Measurements from ENCODE around the gene LDLRAD1. TPM values are rescaled to one million over a fixed set of nuclear protein-coding genes. Genes with fewer than 3 reads are reported as not detected.
A peak's percentile ranks its signal among the peaks of the same experiment; 100 is the strongest.
"Not testable (repeated sequence)": the region's sequence is repeated elsewhere in the genome, so short reads cannot be mapped to it uniquely, and the experiment has no call there.

The LDLRAD1 gene
- total RNA-seq, 2 experiments from 2014 or later, result not detected

DNA sequence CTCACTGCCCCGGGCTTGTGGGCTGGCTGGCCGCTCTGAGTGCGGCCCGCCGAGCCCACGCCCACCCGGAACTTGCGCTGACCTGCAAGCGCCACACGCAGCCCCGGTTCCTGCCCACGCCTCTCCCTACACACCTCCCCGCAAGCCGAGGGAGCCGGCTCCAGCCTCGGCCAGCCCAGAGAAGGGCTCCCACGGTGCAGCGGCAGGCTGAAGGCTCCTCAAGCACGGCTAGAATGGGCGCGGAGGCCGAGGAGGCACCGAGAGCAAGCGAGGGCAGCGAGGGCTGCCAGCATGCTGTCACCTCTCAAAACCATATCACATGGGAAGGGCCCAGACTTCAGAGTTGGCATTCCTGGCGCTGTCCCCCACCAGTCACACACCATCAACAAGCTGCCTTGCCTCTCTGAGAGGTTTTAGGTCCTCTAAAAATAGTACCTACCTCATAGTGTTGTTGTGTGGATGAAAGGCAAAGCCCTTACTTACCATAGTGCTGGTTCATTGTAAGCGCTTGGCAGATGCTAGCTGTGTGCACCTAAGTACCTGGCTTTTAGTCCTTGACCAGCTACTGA lies 13.4 kb downstream of the LDLRAD1 start:
- no peaks in the 10 kb centered on the region for H3K27me3 Mint-ChIP-seq
- H3K4me3 Mint-ChIP-seq, result no peak overlapping the region
- ATAC-seq (no peak), DNase-seq (no peak)
- POLR2A ChIA-PET, result no interaction called here
- H3K27ac Mint-ChIP-seq, result no peak overlapping the region
- no peaks in the 10 kb centered on the region for H3K9me3 Mint-ChIP-seq (ENCODE audit: low read depth)
- intact Hi-C loops (cut with DNase I, micrococcal nuclease), result no loop called here
- H3K4me1 Mint-ChIP-seq, result no peaks in the 10 kb centered on the region
- CTCF ChIA-PET, result interaction anchor here (0.6 to 0.8 kb wide), 2 partner anchors 12 to 128 kb away, joined by 3 read pairs; no protein-coding TSS in a partner anchor
- H3K36me3 Mint-ChIP-seq (ENCODE audit: low read depth), result no peaks in the 10 kb centered on the region

DNA sequence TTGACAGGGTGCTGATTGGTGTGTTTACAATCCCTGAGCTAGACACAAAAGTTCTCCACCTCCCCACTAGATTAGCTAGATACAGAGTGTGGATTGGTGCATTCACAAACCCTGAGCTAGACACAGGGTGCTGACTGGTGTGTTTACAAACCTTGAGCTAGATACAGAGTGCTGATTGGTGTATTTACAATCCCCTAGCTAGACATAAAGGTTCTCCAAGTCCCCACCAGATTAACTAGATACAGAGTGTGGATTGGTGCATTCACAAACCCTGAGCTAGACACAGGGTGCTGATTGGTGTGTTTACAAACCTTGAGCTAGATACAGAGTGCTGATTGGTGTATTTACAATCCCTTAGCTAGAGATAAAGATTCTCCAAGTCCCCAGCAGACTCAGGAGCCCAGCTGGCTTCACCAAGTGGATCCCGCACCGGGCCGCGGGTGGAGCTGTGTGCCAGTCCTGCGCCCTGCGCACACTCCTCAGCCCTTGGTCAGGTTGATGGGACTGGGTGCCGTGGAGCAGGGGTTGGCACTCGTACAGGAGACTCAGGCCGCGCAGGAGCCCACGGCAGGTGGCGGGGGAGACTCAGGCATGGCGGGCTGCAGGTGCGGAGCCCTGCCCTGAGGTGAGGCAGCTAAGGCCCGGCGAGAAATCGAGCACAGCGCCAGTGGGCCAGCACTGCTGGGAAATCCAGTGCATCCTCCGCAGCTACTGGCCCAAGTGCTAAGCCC lies 14.1 kb downstream of the LDLRAD1 start:
- H3K27ac Mint-ChIP-seq; H3K27me3 Mint-ChIP-seq; intact Hi-C loops (cut with DNase I, micrococcal nuclease); ATAC-seq; H3K9me3 Mint-ChIP-seq (ENCODE audit: low read depth); POLR2A ChIA-PET; H3K4me1 Mint-ChIP-seq; H3K36me3 Mint-ChIP-seq (ENCODE audit: low read depth); H3K4me3 Mint-ChIP-seq; DNase-seq: not testable (repeated sequence)
- CTCF ChIA-PET, result interaction anchor here (0.6 to 1.0 kb wide), 3 partner anchors 9 to 606 kb away, joined by 3 read pairs; no protein-coding TSS in a partner anchor

DNA sequence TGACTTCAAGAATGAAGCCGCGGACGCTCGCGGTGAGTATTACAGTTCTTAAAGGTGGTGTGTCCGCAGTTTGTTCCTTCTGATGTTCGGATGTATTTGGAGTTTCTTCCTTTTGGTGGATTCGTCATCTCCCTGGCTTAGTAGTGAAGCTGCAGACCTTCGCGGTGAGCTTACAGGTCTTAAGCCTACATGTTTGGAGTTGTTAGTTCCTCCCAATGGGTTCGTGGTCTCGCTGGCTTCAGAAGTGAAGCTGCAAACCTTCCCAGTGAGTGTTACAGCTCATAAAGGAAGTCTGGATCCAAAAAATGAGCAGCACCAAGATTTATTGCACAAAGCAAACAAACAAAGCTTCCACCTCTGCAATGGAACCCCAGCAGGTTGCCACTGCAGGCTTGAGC lies 14.7 kb downstream of the LDLRAD1 start:
- Mint-ChIP-seq H3K9me3 (ENCODE audit: low read depth) (no peaks in the 10 kb centered on the region), H3K4me3 (no peak overlapping the region), H3K27ac (no peak overlapping the region), H3K4me1 (no peaks in the 10 kb centered on the region), H3K27me3 (no peaks in the 10 kb centered on the region), H3K36me3 (ENCODE audit: low read depth) (no peaks in the 10 kb centered on the region)
- CTCF ChIA-PET, result interaction anchor here (0.6 to 1.0 kb wide), 2 partner anchors 9 to 606 kb away, joined by 3 read pairs; no protein-coding TSS in a partner anchor
- ATAC-seq (no peak), DNase-seq (no peak)
- intact Hi-C loops (cut with DNase I, micrococcal nuclease), result no loop called here
- POLR2A ChIA-PET, result interaction anchor here (1.1 kb wide), 1 partner anchor 64 kb away, joined by 4 read pairs; no protein-coding TSS in a partner anchor

DNA sequence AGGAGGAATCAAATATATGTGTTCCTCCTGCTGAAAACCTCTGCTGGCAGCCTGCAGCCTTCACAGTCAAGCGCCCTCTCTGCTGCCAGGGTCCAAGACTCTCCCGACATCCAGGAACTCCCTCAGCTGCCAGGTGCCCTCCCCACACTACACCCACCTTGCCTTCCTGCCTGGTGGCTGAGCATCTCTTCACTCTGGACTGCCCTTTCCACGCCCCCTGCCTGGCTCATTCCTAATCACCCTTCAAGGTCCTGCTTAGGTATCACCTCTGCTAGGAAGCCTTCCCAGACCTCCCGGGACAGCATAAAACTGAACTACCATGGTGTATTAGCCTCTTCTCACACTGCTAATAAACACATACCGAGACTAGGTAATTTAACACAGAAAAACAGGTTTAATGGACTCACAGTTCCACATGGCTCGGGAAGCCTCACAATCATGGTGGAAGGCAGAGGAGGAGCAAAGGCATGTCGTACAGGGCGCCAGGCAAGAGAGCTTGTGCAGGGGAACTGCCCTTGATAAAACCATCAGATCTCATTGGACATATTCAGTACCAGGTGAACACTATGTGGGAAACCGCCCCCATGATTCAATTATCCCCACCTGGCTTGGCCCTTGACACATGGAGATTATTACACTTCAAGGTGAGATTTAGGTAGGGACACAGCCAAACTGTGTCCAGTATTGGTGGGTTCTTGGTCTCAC lies 15.3 kb downstream of the LDLRAD1 start:
- DNase-seq (no peak), ATAC-seq (no peak)
- Mint-ChIP-seq H3K27ac (no peak overlapping the region), H3K36me3 (ENCODE audit: low read depth) (no peaks in the 10 kb centered on the region), H3K27me3 (no peaks in the 10 kb centered on the region), H3K9me3 (ENCODE audit: low read depth) (no peaks in the 10 kb centered on the region), H3K4me1 (no peaks in the 10 kb centered on the region), H3K4me3 (no peak overlapping the region)
- intact Hi-C loops (cut with DNase I, micrococcal nuclease), result no loop called here
- CTCF ChIA-PET, result interaction anchor here (0.6 to 1.0 kb wide), 2 partner anchors 10 to 605 kb away, joined by 3 read pairs; no protein-coding TSS in a partner anchor
- POLR2A ChIA-PET, result interaction anchor here (1.1 kb wide), 1 partner anchor 63 kb away, joined by 4 read pairs; no protein-coding TSS in a partner anchor

DNA sequence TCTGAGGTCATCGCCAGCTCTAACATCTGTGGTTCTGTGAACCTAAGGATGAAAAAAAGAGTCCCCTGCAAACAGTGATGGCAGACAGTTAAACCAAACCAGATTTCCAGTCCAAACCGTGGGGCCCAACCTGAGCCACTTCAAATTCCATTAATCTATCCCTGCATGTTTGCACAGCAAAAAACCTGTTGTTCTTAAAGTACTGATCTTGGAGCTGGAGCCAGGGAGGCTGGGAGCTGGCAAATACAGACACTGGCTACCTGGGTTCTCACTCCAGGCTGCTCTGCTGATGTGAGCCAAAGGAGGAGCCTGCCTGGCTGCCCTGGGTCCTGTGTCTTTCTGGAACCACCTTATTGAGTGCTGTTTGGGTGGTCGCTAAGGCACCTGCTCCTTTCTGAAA lies 16.4 kb downstream of the LDLRAD1 start:
- Mint-ChIP-seq H3K4me1 (no peaks in the 10 kb centered on the region), H3K9me3 (ENCODE audit: low read depth) (no peaks in the 10 kb centered on the region), H3K4me3 (no peak overlapping the region), H3K36me3 (ENCODE audit: low read depth) (no peaks in the 10 kb centered on the region), H3K27me3 (peaks cover under 1% of the 10 kb centered on the region), H3K27ac (no peak overlapping the region)
- intact Hi-C loops (cut with DNase I, micrococcal nuclease), result no loop called here
- CTCF ChIA-PET, result no interaction called here
- ATAC-seq (no peak), DNase-seq (no peak)
- POLR2A ChIA-PET, result no interaction called here

DNA sequence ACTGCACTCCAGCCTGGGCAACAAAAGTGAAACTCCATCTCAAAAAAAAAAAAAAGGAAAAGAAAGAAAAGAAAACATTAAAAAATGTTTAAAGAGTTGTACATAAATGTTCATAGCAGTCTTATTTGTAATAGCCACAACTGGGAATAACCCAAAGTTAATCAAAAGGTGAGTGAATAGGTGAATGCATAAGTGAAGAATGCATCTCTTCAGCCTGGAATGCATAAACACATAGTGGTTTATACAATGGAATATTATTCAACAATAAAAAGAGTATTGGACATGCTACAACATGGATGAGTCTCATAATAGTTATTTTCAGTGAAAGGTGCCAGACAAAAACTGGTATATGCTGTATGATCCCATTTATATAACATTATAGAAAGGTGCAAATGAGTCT lies 18.1 kb downstream of the LDLRAD1 start:
- no peak for ATAC-seq
- ChIA-PET CTCF (no interaction called here), POLR2A (no interaction called here)
- Mint-ChIP-seq H3K4me3 (no peak overlapping the region), H3K4me1 (no peaks in the 10 kb centered on the region), H3K27ac (no peak overlapping the region), H3K9me3 (ENCODE audit: low read depth) (no peaks in the 10 kb centered on the region), H3K36me3 (ENCODE audit: low read depth) (no peaks in the 10 kb centered on the region), H3K27me3 (peaks cover 1% of the 10 kb centered on the region)
- intact Hi-C loops (cut with DNase I, micrococcal nuclease), result no loop called here
- no peak for DNase-seq

DNA sequence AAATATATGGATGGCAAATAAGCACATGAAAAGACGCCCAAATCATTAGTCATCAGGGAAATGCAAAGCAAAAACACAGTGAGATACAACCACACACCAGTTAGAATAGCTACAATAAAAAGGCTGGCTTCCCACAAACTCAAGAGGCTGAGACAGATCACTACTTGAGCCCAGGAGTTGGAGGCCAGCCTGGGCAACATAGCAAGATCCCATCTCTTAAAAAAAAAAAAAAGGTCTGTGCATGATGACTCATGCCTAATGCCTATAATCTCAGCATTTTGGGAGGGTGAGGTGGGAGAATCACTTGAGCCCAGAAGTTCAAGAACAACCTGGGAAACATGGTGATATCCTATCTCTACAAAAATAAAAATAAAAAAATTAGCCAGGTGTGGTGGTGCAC lies 19.8 kb downstream of the LDLRAD1 start:
- H3K9me3 Mint-ChIP-seq (ENCODE audit: low read depth), result no peaks in the 10 kb centered on the region
- ChIA-PET POLR2A (no interaction called here), CTCF (no interaction called here)
- no peaks in the 10 kb centered on the region for H3K36me3 Mint-ChIP-seq (ENCODE audit: low read depth)
- H3K4me3 Mint-ChIP-seq, result no peak overlapping the region
- H3K27me3 Mint-ChIP-seq, result peaks cover 1% of the 10 kb centered on the region
- no peaks in the 10 kb centered on the region for H3K4me1 Mint-ChIP-seq
- H3K27ac Mint-ChIP-seq, result no peak overlapping the region
- intact Hi-C loops (cut with DNase I, micrococcal nuclease), result no loop called here
- ATAC-seq, result no peak
- no peak for DNase-seq

DNA sequence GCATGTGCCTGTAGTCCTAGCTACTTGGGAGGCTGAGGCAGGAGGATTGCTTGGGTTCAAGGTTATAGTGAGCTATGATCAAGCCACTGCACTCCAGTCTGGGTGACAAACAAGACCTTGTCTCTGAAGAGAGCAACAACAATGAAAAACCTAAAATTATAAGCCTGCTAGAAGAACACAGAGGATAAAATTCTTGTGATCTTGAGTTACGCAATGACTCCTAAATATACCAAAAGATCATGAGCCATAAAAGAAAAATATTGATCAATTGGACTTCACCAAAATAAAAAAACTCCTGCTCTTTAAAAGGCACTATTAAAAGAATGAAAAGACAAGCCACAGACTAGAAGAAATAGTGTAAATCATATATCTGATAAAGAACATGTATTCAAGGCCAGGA lies 22.3 kb downstream of the LDLRAD1 start:
- peaks cover 1% of the 10 kb centered on the region for H3K27me3 Mint-ChIP-seq
- intact Hi-C loops (cut with DNase I, micrococcal nuclease), result no loop called here
- H3K4me1 Mint-ChIP-seq, result no peaks in the 10 kb centered on the region

DNA sequence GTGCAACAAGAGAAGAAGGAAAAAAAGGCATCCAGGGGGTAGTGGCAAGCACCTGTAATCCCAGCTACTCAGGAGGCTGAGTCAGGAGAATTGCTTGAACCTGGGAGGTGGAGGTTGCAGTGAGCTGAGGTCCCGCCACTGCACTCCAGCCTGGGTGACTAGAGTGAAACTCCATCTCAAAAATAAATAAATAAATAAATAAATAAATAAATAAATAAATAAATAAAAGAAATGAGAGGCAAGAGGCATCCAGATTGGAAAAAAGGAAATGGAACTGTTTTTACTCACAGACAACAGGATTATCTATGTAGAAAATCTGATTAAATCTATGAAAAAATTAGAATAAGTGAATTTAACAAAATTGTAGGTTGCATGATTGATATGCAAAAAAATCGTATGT lies 23.5 kb downstream of the LDLRAD1 start:
- CTCF ChIA-PET, result not testable (repeated sequence)

More for the DNA sequence above, 22.3 kb downstream of the LDLRAD1 start:
- Mint-ChIP-seq H3K27ac (no peak overlapping the region), H3K36me3 (ENCODE audit: low read depth) (no peaks in the 10 kb centered on the region), H3K9me3 (ENCODE audit: low read depth) (no peaks in the 10 kb centered on the region), H3K4me3 (no peak overlapping the region)
- POLR2A ChIA-PET, result no interaction called here
- no peak for DNase-seq
- no peak for ATAC-seq
- CTCF ChIA-PET, result no interaction called here

DNA sequence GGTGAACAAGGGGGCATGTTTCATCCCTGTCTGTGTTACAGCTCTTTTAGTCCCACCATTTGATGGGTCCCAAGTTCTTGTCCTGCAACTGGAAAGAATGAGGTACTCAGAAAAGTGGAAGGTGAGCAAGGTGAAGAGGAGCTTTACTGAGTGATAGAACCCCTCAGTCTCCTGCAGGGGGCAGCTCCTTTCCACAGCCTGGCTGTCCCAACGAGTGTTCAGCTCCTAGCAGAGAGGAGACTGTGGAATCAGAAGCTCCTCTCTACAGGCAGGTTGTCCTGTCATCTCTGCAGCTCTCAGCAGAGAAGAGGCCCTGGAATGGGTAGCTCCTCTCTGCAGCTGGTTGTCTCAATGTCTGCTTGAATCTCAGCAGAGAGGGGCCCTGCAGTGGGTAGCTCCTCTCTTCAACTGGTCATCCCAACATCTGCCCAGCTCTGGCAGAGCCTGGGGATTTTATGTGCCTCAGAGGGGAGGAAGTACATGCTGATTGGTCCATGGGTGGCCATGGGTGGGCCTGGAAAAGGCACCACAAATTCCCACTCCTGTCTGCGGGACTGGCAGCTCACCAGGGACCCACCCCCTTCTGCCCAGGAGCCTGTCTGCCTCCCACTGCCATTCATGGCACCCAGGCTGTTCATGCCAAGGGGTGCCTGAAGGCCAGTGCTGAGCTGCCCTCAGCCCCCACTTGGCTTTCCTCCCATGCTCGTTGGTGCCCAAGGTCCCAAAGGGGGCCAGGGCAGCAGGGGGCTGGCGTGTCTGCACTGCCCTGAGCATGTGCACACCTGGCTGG lies 25.7 kb downstream of the LDLRAD1 start:
- no peak for ATAC-seq
- DNase-seq, result peak; percentile 23
- ChIA-PET CTCF (interaction anchor here (0.7 to 1.3 kb wide), 6 partner anchors 12 to 120 kb away, joined by 3 to 6 read pairs (median 3); no protein-coding TSS in a partner anchor), POLR2A (no interaction called here)
- peaks cover 1% of the 10 kb centered on the region for H3K27me3 Mint-ChIP-seq
- intact Hi-C loops (cut with DNase I, micrococcal nuclease), result no loop called here
- no peaks in the 10 kb centered on the region for H3K9me3 Mint-ChIP-seq (ENCODE audit: low read depth)
- H3K4me3 Mint-ChIP-seq, result no peak overlapping the region
- H3K27ac Mint-ChIP-seq, result no peak overlapping the region
- H3K4me1 Mint-ChIP-seq, result peaks cover 8% of the 10 kb centered on the region
- H3K36me3 Mint-ChIP-seq (ENCODE audit: low read depth), result no peaks in the 10 kb centered on the region

More for the DNA sequence above, 23.5 kb downstream of the LDLRAD1 start:
- H3K9me3 Mint-ChIP-seq (ENCODE audit: low read depth); H3K4me3 Mint-ChIP-seq; H3K4me1 Mint-ChIP-seq; H3K27ac Mint-ChIP-seq; ATAC-seq; intact Hi-C loops (cut with DNase I, micrococcal nuclease); H3K27me3 Mint-ChIP-seq; DNase-seq; H3K36me3 Mint-ChIP-seq (ENCODE audit: low read depth); POLR2A ChIA-PET: not testable (repeated sequence)

DNA sequence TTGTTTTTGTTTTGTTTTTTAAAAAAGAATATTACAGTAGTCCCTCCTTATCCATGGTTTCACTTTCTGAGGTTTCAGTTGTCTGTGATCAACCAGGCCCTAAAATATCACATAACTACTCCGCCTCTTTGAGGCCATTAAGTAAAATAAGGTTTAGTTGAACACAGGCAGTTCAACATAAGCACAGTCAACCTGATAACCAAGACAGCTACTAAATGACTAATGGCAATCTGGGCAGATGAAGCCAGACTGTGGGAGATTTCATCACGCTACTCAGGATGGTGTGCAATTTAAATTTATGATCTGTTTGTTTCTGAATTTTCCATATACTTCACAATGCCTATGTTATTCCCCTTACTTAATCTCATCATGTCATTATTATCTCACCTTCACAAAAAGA lies 30.1 kb downstream of the LDLRAD1 start:
- peak; percentile 94 for ATAC-seq
- H3K27ac Mint-ChIP-seq, result peak overlapping the region; percentile 47
- no peaks in the 10 kb centered on the region for H3K9me3 Mint-ChIP-seq (ENCODE audit: low read depth)
- intact Hi-C loops (cut with DNase I, micrococcal nuclease), result no loop called here
- H3K4me1 Mint-ChIP-seq, result peaks cover 26% of the 10 kb centered on the region
- peak; percentile 41 for DNase-seq
- ChIA-PET POLR2A (no interaction called here), CTCF (no interaction called here)
- no peak overlapping the region for H3K4me3 Mint-ChIP-seq
- no peaks in the 10 kb centered on the region for H3K27me3 Mint-ChIP-seq
- H3K36me3 Mint-ChIP-seq (ENCODE audit: low read depth), result no peaks in the 10 kb centered on the region
